Aorta (tissue), 5 donors: ENCODE measurements around the gene MCF2L. TPM values are rescaled to one million over a fixed set of nuclear protein-coding genes. Genes with fewer than 3 reads are reported as not detected.

Experiments used
- ATAC-seq: fragments of 200-7000 bp; cut with Tn5 transposase; one replicate; pipeline ENCODE4 v1.9.1; 2022; ENCODE audit warnings: moderate library complexity; ENCODE audit not compliant: low FRiP score
- DNase-seq, 2 donors: peaks; one replicate each; pipeline ENCODE4 v3.0.0-alpha.2; 2020
- H3K27ac ChIP-seq, 2 donors: one replicate each; pipeline ENCODE4 v1.5.1; 2013; ENCODE audit warnings: low read length in 2 of 2, mild to moderate bottlenecking in 2 of 2, moderate library complexity in 2 of 2, control low read depth in 1 of 2, inconsistent platforms in 1 of 2, low read depth in 1 of 2
- H3K27me3 ChIP-seq, 2 donors: one replicate each; pipeline ENCODE4 v1.6.1; 2013; ENCODE audit warnings: control low read depth in 1 of 2, low read length in 1 of 2, mild to moderate bottlenecking in 1 of 2, moderate library complexity in 1 of 2; ENCODE audit not compliant: insufficient read depth in 2 of 2, control insufficient read depth in 1 of 2
- H3K36me3 ChIP-seq, 2 donors: one replicate each; pipeline ENCODE4 v1.6.1; 2013; ENCODE audit warnings: control low read depth in 1 of 2, low read length in 1 of 2, mild to moderate bottlenecking in 1 of 2; ENCODE audit not compliant: insufficient read depth in 2 of 2, control insufficient read depth in 1 of 2
- H3K4me1 ChIP-seq, 2 donors: one replicate each; pipeline ENCODE4 v1.6.1; 2013; ENCODE audit warnings: low read length in 2 of 2, control low read depth in 1 of 2, mild to moderate bottlenecking in 1 of 2, moderate library complexity in 1 of 2; ENCODE audit not compliant: insufficient read depth in 2 of 2, control insufficient read depth in 1 of 2
- H3K4me3 ChIP-seq, 2 donors: one replicate each; pipeline ENCODE4 v1.5.1; 2013; ENCODE audit warnings: low read length in 2 of 2, control low read depth in 1 of 2, mild to moderate bottlenecking in 1 of 2
- H3K9me3 ChIP-seq: one replicate; pipeline ENCODE4 v1.6.1; 2013; ENCODE audit warnings: mild to moderate bottlenecking, low read length; ENCODE audit not compliant: control insufficient read depth
- WGBS, 2 donors: extraction: QIAGEN DNeasy Blood & Tissue Kit; methylation state at CpG; one replicate each; pipeline ENCODE4 v1.1.7; 2013; 5-methylcytosine and 5-hydroxymethylcytosine counted together
- intact Hi-C, 2 donors: fragments of 100-400 bp; cut with DNase I; formaldehyde crosslinking; loops; one replicate each; pipeline versions ENCODE4 v1.14.2 to v1.15.0; 2022
- polyA plus RNA-seq, 2 donors: library from polyadenylated mRNA; stranded (reverse); fragments of 200-250 nt; gene quantifications; one replicate each; pipeline ENCODE4 v1.2.3, GENCODE V29; 2013
- total RNA-seq, 2 donors: library from RNA; stranded (reverse); fragmentation: NEBNext Ultra II Directional; extraction: Animal tissue kit (Norgen Biotek cat#: 25700); gene quantifications; one replicate each; pipeline ENCODE4 v1.2.1, GENCODE V29; 2021
- donor health status: healthy with polysubstance abuse.
- donor health status: Bipolar disorder and iron deficiency.
- donor health status: DM: no; HTN: no; CAD: no.
- donor health status: DM: no; HTN: no; CAD: no.
- donor health status: DM: yes; HTN: yes; CAD: no.

Gene MCF2L
- total and polyA plus RNA-seq, 4 donors = 3.2 to 73.3 (median 27.6) TPM

- H3K4me3 ChIP-seq = no peak overlapping the region
- H3K9me3 ChIP-seq = no peaks in the 10 kb centered on the region
- H3K27me3 ChIP-seq = no peaks in the 10 kb centered on the region
- intact Hi-C loops = no loop called here
- no peak overlapping the region for H3K27ac ChIP-seq
- 93 to 94% methylated on average over 14 of the region's 14 CpGs for WGBS, 2 donors
- no peaks in the 10 kb centered on the region for H3K4me1 ChIP-seq
- ATAC-seq = no peak
- no peaks in the 10 kb centered on the region for H3K36me3 ChIP-seq
- peak; percentile 24 to 32 for DNase-seq
Observed at GRCh38 chr13:113062691-113063090, 93.7 kb downstream of the MCF2L start.

DNA sequence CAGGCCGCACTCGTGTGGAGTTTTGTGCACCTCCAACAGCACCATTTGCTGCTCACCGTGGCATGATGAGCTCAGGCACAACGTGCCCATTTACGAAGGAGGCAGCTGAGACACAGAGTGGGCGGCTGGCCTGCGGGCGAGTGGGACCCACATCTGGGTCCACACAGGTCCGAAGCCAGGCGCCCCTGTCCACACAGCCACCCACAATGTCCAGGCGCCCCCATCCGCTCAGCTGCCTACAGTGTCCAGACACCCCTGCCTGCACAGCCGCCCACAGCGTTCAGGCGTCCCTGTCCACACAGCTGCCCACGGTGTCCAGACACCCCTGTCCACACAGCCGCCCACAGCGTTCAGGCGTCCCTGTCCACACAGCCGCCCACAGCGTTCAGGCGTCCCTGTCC is 94.1 kb downstream of the MCF2L start:
- intact Hi-C loops = no loop called here
- no peak overlapping the region for H3K27ac ChIP-seq
- no peaks in the 10 kb centered on the region for H3K36me3 ChIP-seq
- WGBS, 2 donors = 90 to 91% methylated on average over 22 of the region's 22 CpGs
- no peak for ATAC-seq
- DNase-seq = peak; percentile 37 to 66
- no peaks in the 10 kb centered on the region for H3K27me3 ChIP-seq
- H3K4me3 ChIP-seq = no peak overlapping the region
- H3K9me3 ChIP-seq = no peaks in the 10 kb centered on the region
- H3K4me1 ChIP-seq = no peaks in the 10 kb centered on the region

GRCh38 chr13:113064000-113064533 is 95.1 kb downstream of the MCF2L start:
- no peaks in the 10 kb centered on the region for H3K4me1 ChIP-seq
- DNase-seq (peak; percentile 49 to 81), ATAC-seq (peak; percentile 40)
- H3K9me3 ChIP-seq = no peaks in the 10 kb centered on the region
- H3K27me3 ChIP-seq = no peaks in the 10 kb centered on the region
- H3K4me3 ChIP-seq = no peak overlapping the region
- H3K36me3 ChIP-seq = no peaks in the 10 kb centered on the region
- WGBS, 2 donors = 83% methylated on average over 29 of the region's 29 CpGs
- no peak overlapping the region for H3K27ac ChIP-seq
- intact Hi-C loops = no loop called here

DNA sequence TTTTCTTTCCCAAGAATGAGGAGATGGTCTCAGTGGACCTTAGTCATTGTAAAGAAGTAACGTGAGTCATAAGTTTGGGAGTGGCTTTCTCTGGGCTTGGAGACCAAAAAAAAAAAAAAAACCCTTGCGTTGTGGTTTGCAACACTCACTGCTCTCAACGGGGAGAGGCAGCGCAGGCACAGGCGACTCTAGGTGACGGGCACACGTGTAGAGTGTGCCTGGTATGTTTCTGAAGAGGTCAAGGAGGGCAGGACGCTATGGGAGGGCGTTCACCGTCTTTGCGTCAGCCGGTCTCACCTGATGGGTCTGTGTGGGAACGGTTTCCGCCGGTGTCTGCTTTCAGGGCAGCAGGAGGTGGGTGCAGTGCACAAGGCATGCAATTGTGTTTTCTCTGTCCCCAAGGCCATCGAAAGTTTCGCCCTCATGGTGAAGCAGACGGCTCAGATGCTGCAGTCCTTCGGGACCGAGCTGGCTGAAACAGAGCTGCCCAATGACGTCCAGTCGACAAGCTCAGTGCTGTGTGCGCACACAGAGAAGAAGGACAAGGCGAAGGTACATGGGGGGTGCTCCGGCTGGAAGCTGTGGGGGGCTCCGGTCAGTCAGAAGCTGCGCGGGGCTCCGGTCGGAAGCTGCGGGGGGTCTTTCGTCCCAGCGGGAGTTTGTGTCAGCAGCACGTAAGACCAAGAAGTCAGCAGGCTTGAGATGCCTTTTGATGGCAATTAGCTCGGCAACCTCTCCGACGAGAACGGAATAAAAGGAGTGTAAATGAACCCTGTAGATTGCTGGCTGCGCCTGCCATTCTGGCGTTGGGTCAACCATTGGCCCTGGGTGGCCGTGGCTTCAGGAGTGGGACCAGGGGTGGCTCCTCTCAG is 95.8 kb downstream of the MCF2L start:
- Histone ChIP-seq H3K27ac (no peak overlapping the region), H3K9me3 (no peaks in the 10 kb centered on the region), H3K4me3 (no peak overlapping the region), H3K27me3 (no peaks in the 10 kb centered on the region), H3K36me3 (no peaks in the 10 kb centered on the region), H3K4me1 (no peaks in the 10 kb centered on the region)
- intact Hi-C loops = no loop called here
- ATAC-seq (peak; percentile 72), DNase-seq (peak; percentile 27 to 74)
- WGBS, 2 donors = 74 to 81% methylated on average over 41 of the region's 41 CpGs

DNA sequence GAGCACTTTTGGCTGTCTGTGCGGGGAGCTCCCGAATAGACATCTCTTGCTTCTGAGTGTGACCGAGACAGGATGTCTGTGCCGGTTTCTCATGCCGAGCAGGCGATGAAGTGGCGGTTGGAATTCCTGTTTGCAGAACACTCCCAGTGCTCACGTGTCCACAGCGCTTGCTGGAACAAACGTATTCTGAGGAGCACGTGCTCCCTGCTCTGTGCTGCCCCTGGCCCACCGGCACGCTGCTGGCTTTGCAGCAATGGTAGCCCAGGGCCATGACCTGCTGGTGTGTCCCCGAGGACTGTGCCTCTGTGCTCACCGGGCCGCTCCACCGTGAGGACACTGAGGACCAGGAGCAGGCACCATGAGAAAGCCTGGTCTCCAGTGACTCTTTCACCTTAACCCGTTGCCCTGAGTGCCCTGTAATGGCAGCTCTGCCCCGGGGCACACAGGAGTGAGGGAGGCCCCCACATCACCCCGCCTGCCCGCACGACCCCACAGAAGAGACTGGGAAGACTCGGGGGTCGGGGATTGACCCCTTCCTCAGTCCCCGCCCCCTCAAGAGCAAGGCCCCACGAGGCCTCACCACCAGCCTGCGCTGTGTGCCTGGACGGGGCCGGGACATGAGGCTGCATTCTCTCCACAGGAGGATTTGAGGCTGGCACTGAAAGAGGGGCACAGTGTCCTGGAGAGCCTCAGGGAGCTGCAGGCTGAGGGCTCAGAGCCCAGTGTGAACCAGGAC is 96.6 kb downstream of the MCF2L start:
- Histone ChIP-seq H3K36me3 (no peaks in the 10 kb centered on the region), H3K9me3 (no peaks in the 10 kb centered on the region), H3K4me1 (no peaks in the 10 kb centered on the region), H3K27ac (no peak overlapping the region), H3K27me3 (no peaks in the 10 kb centered on the region), H3K4me3 (no peak overlapping the region)
- DNase-seq (no peak), ATAC-seq (peak; percentile 23)
- 80 to 86% methylated on average over 29 of the region's 29 CpGs for WGBS, 2 donors
- intact Hi-C loops = no loop called here

DNA sequence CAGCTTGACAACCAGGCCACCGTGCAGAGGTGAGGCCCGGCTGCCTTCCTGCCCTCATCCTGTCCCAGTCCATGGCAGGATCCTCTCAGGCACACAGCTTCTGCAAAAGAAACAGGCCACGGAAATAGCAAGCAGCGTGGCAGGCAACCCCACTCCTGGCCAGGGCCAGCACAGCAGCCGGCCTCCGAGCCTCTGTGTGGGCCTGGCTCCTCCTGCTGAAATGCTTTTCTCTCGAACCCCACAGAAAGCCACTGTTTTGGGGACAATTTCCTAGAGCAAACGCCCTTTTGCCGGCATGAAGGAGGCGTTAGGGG is 97.1 kb downstream of the MCF2L start:
- WGBS, 2 donors = 90 to 91% methylated on average over 10 of the region's 10 CpGs
- Histone ChIP-seq H3K4me3 (no peak overlapping the region), H3K27ac (no peak overlapping the region), H3K27me3 (no peaks in the 10 kb centered on the region), H3K4me1 (no peaks in the 10 kb centered on the region), H3K9me3 (no peaks in the 10 kb centered on the region), H3K36me3 (no peaks in the 10 kb centered on the region)
- ATAC-seq = no peak
- intact Hi-C loops = no loop called here
- no peak for DNase-seq

- H3K27ac ChIP-seq = no peak overlapping the region
- H3K9me3 ChIP-seq = no peaks in the 10 kb centered on the region
- intact Hi-C loops = no loop called here
- ATAC-seq = no peak
- H3K4me1 ChIP-seq = no peaks in the 10 kb centered on the region
- no peak for DNase-seq
- no peaks in the 10 kb centered on the region for H3K36me3 ChIP-seq
- no peaks in the 10 kb centered on the region for H3K27me3 ChIP-seq
- H3K4me3 ChIP-seq = no peak overlapping the region
- WGBS, 2 donors = 94 to 95% methylated on average over 19 of the region's 19 CpGs
Observed at GRCh38 chr13:113066746-113067145, 97.7 kb downstream of the MCF2L start.

DNA sequence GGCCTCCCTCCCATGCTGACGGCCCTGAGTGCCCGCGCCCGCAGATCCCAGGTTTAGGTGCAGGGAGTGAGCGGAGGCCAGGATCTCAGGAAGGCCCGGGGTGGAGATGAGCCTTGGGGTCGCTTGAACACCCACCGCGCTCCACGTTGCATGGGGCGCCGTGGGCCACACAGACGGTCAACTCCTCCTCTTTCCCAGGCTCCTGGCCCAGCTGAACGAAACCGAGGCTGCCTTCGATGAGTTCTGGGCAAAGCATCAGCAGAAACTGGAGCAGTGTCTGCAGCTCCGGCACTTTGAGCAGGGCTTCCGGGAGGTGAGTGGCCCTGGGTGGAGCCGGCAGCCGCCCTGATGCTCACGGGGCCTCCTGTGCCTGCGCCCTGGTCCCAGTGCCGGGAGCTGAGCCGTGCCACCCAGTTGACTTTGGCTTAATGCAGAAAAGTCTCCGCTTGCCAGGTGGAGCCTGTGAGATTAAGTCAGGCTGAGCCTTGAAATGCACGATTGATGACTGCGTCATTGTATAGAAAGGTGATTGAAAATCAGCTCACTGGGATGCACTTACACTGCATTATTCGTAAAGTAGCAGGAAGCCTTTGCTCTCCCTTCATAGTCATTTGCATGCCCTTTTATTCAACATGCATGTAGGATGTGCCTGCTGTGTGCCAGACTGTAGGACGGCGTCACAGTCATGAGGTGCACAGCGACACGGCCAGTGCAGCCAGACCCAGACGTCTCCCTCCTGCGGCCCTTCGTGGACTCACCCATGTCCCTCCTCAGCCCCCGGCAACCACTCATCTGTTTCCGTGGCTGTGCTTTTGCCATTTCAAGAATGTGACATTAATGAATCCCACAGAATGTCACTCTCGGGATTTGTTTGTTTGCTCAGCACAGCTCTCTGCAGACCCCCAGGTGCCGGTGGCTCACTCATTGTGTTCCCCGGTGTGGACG is 101.1 kb downstream of the MCF2L start:
- DNase-seq (no peak), ATAC-seq (no peak)
- Histone ChIP-seq H3K4me3 (no peak overlapping the region), H3K27me3 (no peaks in the 10 kb centered on the region), H3K4me1 (no peaks in the 10 kb centered on the region), H3K9me3 (no peaks in the 10 kb centered on the region), H3K27ac (no peak overlapping the region), H3K36me3 (no peaks in the 10 kb centered on the region)
- 76 to 84% methylated on average over 41 of the region's 41 CpGs for whole genome bisulfite sequencing, 2 donors
- intact Hi-C loops = no loop called here
